Stimulated activated CD4-positive, alpha-beta T cell treated with anti-CD3 and anti-CD28 coated beads, Interleukin-12 subunit alpha, Interleukin-12 subunit beta, amount 100 ng/mL, for 4 hours (primary cell): ENCODE data around the gene NAA25.

Experiments used
- DNase-seq: peaks from one replicate; pipeline ENCODE4 v3.0.0-alpha.2; 2020

NAA25 gene

DNA sequence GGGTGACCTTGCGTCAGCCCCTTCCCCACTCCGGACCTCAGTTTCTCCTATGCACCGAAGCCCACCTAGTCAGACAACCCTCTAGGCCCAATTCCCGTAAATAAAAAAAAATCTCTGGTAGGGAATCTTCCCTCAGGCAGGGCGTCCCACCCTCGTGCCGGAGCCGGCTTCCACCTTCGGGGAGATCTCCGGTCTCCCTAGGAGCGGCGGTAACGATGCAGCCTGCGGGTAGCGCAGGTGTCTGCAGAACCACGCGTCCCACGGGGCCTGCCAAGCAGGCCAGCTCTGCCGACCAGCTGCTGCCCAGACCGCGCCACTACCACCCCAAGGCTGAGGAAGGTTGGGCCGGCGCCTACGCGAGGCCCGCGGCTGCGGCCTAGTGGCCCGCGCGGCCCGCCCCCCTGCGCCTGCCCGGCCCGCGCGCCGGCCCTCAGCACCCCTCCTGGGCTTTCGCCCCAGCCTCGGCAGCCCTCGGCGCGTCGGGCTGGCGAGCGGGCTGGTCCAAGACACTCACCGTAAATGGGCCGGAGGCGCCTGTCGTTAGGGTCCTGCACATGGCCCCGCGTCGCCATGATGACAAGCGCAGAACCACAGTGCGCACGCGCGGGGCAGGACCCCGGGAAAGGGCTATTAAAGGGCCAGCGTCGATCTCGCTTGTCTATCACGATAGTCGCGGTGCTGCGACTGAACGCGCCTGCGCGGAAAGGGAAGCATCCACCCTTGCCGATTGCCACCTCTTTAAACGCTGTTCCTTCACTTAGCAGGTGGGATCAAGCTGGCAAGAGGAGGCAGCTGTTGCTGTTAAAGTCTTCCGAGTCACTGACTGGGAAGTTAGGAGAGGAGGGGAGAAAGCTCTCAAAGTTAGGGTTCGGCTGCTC, at the start of gene NAA25:
Gene NAA25 (minus strand): TSS at position 582 of the 878 bp plus-strand sequence. CDS start 10 bp downstream, at position 572.
- DNase-seq: peak; percentile 89

DNA sequence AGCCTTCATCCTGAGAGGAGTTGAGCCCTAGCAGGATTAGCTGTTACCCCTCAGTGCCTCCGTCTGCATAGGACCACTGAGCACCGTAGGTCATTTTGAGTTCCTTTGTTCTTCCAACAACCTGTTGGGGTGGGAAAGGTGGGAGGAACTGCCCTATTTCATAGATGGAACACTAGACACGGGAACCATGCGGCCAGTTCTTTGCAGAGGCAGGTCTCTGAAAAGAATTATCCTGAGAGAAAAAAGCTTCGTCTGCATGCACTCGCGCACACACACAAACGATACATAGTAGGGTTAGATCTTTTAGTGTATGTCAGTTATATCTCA, 45.3 kb upstream of the NAA25 start:
- DNase-seq: no peak

DNA sequence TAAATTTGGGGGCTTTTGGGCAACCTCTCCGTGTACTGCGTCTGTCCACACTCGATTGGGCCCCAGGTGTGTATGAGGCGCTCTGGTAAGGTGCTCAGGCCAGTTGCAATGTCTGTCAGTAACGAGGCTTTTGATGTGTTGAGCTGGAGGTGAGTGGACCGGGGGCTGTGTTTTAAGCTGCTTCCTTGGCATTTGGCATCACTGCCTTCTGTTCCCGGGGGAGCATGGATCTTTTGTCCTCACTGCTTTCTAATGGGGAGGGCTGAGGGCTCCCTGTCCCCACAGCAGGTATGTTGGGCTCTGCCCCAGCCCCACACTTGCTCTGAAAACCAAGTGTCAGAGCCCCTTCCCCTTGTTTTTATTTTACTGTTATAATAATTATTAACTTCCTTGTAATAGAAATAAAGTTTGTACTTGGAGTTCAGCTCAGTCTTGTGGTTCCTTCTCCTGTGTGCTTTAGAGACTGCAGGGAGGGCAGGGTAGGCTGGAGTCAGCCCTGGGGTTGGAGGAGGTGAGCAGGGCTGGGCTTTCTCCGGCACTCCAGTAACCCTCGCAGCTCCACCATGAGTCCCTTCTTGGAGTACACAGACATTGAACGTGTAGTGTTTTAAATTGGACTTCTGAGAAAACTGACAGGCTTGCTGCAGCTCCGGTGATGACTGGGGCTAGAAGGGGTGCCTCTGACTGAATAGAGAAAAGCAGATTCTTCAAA, 44.8 kb upstream of the NAA25 start:
- no peak for DNase-seq

DNA sequence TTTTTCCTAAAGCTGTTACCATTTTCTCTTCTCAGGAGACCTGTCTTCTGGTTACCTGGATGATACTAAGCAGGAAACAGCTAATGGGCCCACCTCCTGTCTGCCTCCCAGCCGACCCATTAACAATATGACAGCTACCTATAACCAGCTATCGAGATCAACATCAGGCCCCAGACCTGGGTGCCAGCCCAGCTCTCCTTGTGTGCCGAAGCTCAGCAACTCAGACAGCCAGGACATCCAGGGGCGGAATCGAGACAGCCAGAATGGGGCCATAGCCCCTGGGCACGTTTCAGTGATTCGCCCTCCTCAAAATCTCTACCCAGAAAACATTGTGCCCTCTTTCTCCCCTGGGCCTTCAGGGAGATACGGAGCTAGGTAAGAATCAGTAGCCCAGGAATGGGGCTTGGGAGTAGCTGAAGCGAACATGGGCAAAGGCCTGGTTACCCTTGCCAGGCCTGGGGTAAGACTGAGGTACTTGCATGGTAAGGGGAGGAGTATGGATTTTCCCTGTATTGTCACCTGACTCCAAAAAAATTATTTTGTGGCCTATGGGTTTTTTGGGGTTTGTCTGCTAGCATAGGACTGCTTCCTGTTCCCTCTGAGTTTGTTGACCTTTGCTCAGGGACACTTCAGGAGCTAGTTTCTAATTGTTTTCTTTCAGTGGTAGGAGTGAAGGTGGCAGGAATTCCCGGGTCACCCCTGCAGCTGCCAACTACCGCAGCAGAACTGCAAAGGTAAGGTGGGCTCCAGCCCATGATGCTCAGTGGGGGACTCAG, 43.4 kb upstream of the NAA25 start:
- no peak for DNase-seq

GRCh38 chr12:112149596-112149995, 41.0 kb upstream of the NAA25 start:
- DNase-seq: no peak

- no peak for DNase-seq
These were observed 39.5 kb upstream of the NAA25 start for GRCh38 chr12:112148031-112148513.

GRCh38 chr12:112146123-112146522, 37.5 kb upstream of the NAA25 start:
- DNase-seq: no peak

DNA sequence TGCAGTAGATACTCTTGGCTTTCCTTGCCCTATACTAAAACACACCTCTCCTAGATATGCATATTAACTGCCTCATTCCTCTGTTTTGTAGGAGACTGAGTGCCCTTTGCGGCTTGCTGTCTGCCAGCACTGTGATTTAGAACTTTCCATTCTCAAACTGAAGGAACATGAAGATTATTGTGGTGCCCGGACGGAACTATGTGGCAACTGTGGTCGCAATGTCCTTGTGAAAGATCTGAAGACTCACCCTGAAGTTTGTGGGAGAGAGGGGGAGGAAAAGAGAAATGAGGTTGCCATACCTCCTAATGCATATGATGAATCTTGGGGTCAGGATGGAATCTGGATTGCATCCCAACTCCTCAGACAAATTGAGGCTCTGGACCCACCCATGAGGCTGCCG, 32.1 kb upstream of the NAA25 start:
- DNase-seq: no peak

DNA sequence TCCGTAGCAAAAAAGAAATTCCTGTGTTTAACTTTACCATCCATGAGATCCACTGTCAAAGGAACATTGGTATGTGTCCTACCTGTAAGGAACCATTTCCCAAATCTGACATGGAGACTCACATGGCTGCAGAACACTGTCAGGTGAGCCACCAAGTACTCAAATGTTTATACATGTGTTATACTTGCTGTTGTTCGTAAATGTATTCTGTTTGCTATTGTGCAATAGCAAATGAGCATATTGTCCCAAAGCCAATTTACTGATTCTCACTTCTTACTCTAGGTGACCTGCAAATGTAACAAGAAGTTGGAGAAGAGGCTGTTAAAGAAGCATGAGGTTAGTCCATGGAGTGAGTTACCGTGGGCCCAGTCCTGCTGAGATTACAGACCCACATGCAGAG, 26.1 kb upstream of the NAA25 start:
- no peak for DNase-seq

DNA sequence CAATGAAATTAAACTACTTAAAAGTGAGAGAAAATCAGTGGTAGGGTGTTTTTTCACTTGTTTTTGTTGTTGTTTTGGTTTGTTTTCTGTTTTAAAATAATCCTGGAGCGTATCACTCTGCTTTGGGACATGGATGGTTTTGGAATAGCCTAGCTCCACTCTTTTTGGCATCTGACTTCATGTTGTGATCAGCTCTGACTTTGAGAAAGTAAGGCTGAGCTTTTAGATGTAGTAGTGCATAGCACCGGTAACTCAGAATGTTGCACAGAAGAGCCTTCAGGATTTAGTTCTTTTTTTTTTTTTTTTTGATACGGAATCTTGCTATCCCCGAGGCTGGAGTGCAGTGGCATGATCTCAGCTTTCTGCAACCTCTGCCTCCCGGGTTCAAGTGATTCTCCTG, 24.8 kb upstream of the NAA25 start:
- DNase-seq: no peak

DNA sequence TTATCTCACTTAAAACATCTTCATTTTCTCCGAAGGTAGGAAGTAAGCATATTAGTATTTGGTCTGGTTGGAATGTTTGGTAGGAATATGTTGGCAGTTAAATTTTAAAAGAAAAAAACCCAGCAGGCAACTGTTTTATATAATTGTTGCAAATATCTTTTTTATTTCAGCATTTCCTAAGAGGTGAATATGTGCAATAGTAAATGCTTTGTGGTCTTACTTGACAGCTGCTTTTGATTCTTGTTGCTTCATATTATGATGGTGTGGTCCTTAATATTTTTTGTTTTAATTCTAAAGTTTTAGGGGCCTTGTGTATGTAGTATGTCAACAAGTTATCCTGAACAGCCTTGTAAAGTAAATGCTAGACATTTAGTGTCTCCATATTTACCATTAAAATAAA, 23.1 kb upstream of the NAA25 start:
- no peak for DNase-seq

DNA sequence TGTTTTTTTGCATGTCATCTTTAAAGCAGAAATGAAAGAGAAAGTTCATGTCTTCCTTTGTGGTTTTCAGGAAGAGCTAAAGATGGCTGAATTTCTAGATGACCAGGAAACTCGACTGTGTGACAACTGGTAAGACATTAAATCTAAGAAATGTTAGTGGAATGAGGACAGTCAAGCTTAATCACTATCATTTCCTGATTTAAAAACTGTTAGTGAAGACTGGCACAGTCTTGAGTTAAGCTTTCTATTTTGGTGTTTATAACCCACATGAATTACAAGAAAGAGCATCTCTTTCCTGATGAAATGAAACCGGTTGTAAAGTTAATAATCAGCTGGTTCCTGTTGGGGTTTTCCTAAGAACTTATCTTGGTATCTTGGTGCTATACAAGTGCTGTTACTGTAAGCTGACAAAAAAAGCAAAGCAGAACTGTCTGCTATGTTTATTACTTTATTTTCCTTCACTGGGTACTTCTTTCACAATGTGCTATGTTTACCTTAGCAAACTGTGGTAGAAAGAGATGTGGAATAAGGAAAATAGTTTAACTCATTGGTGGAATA, 21.9 kb upstream of the NAA25 start:
- no peak for DNase-seq

DNA sequence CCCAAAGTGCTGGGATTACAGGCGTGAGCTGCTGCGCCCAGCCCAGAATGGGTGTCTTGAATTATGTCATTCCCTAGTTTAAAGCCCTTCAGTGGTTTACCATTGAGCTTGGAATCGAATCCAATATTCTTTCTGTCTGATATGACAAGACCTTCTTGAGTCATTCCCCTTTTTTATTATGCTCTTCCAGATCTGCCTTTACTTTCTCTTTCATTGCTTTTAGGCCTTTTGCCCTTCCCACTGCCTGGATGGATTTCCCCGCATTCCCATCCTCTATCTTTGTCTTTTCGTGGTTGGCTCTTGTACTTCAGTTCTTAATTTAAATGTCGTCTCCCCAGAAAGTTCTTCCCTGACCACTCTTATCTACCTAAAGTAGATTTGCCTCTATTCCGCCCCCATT, 18.3 kb upstream of the NAA25 start:
- no peak for DNase-seq

- DNase-seq: no peak
These were observed 17.4 kb upstream of the NAA25 start for GRCh38 chr12:112126000-112126438.

DNA sequence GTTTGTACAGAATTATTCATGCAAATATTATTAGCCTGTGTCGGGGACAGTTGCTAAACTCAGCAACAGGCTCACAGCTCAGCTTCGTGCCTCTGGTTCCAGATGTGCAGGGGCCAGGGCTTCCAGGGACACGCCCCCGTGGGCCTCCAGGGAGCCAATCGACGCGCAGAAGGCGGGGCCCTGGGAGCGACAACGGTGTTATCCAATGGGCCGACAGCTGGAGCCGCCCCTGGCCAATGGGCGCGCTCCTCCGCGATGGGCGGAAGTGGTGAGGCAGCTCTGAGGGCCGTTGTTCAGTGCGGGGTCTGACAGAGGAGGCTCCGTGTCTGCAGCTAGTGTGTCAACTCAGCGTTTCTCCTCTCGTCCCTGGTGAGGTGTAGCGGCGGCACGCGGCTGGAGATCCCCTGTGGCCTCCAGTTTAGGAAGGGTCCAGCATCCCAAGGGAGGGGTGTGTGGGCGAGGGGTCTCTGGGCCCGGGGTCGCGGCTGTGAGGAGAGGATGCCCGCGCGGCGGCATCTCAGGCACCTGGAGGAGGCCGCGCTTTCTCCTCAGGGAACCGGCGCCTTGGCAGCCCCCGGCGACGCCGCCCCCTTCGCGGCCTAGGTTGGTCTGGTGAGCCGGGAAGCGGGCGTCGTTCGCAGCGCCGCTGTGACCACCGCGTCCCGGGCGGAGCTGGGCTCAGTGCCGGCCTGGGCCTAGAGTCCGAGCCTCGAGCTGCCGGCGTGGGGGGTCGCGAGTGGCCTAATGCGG, 16.8 kb upstream of the NAA25 start, which contains the start of gene TRAFD1:
Gene TRAFD1 (plus strand): TSS at position 311 of the 750 bp plus-strand sequence. CDS start 4,963 bp downstream, outside the sequence.
- peak; percentile 98 for DNase-seq

GRCh38 chr12:112124918-112125249, 16.3 kb upstream of the NAA25 start:
- DNase-seq: no peak

DNA sequence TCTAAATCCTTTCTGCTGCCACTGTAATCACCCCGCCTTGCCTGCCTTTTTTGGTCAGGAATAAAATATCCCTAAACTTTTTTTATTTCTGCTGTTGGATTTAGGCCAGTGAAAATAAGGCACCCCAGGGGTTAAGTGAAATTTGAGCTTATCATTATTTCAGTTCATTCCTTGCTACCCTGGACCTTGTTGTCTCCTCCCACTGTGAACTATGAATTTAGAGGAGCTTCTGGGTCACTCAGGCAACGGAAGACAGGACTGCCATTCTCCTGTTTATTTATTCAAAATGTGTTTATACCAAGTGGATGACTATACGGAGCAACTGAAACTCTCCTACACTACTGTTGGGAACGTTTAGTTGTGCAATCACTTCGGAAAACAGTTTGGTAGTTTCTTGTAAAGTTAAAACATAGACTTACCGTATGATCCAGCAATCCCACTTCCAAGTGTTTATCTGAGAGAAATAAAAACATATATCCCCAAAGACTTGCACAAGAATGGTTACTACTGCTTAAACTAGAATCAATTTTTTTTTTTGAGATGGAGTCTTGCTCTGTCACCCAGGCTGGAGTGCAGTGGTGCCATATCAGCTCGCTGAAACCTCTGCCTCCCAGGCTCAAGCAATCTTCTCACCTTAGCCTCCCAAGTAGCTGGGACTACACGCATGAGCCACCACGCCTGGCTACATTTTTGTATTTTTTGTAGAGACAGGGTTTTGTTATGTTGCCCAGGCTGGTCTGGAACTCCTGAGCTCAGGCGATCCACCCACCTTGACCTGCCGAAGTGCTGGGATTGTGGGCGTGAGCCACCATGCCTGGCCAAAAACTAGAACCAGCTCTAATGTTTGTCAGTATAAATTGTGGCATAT, 14.5 kb upstream of the NAA25 start:
- DNase-seq: no peak

- DNase-seq: no peak
These were observed 13.4 kb upstream of the NAA25 start for GRCh38 chr12:112121780-112122565.

GRCh38 chr12:112117685-112118084, 9.1 kb upstream of the NAA25 start:
- no peak for DNase-seq
